ES-I3 (cell line): ENCODE measurements around the gene SIK1.
"Not testable (repeated sequence)": the region's sequence is repeated elsewhere in the genome, so short reads cannot be mapped to it uniquely, and the experiment has no call there.

Source experiments
- H3K36me3 ChIP-seq: 2 replicates; pipeline ENCODE4 v1.6.1; 2013; ENCODE audit warnings: mild to moderate bottlenecking, low read length, control low read depth, moderate library complexity; ENCODE audit not compliant: insufficient read depth
- H3K4me1 ChIP-seq: 2 replicates; pipeline ENCODE4 v1.6.1; 2013; ENCODE audit warnings: mild to moderate bottlenecking, control low read depth, low read length; ENCODE audit not compliant: insufficient read depth
- H3K9ac ChIP-seq: 2 replicates; pipeline ENCODE4 v1.6.1; 2013; ENCODE audit warnings: low read depth, mild to moderate bottlenecking, low read length, moderate library complexity
- H3K9me3 ChIP-seq: 2 replicates; pipeline ENCODE4 v1.6.1; 2013; ENCODE audit warnings: mild to moderate bottlenecking, low read length, moderate library complexity; ENCODE audit not compliant: control insufficient read depth, insufficient read depth

The SIK1 gene

GRCh38 chr21:43426404-43427241 is at the start of gene SIK1:
TSS of gene SIK1 (minus strand) at chr21:43427131. CDS start at chr21:43426178, 953 bp downstream.
- H3K9ac ChIP-seq, H3K4me1 ChIP-seq, H3K9me3 ChIP-seq: not testable (repeated sequence)

DNA sequence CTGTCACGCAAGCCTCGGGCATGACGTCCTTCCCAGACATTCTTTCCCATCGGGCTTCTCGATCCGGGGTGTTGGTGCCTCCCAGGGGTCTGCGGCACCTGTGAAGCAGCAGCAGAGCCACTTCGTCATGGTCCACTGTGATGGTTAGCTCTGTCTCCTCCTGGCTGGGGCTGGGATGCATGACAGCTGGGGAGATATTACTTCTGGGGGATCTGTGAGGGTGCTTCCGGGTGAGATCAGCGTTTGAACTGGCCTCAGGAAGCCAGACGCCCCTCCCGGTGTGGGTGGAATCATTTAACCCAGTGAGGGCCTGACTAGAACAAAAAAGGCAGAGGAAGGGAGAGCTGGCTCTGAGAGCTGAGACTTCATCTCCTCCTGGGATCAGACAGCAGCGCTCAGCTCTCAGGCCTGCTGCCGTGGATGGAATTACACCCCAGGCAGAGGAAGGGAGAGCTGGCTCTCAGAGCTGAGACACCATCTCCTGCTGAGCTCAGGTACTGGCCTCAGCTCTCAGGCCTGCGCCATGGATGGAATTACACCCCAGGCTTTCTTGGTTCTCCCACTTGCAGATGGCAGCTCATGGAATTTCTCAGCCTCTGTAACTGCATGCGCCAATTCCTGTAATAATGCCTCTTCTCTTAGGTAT is 44.8 kb upstream of the SIK1 start:
- H3K4me1 ChIP-seq, H3K9ac ChIP-seq, H3K36me3 ChIP-seq, H3K9me3 ChIP-seq: not testable (repeated sequence)

More at GRCh38 chr21:43426404-43427241, at the start of gene SIK1:
- not testable (repeated sequence) for H3K36me3 ChIP-seq

- H3K4me1 ChIP-seq, H3K9me3 ChIP-seq, H3K36me3 ChIP-seq, H3K9ac ChIP-seq: not testable (repeated sequence)
Measured at GRCh38 chr21:43469719-43470458, 43.0 kb upstream of the SIK1 start.

DNA sequence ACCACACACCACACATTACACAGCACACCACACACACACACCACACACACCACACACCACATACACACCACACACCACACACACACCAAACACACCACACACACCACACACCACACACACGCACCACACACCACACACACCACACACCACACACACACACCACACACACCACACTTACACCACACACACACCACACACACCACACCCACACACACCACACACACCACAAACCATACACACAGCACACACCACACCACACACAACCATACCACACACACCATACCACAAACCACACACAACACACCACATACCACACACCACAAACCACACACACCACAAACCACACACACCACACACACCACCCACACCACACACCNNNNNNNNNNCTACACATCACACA is 40.9 kb upstream of the SIK1 start:
- no peaks in the 10 kb centered on the region for H3K36me3 ChIP-seq
- no peaks in the 10 kb centered on the region for H3K4me1 ChIP-seq
- H3K9ac ChIP-seq, result no peak overlapping the region
- no peaks in the 10 kb centered on the region for H3K9me3 ChIP-seq

GRCh38 chr21:43465159-43465558 is 38.2 kb upstream of the SIK1 start:
- H3K9ac ChIP-seq, H3K36me3 ChIP-seq, H3K4me1 ChIP-seq, H3K9me3 ChIP-seq: not testable (repeated sequence)

DNA sequence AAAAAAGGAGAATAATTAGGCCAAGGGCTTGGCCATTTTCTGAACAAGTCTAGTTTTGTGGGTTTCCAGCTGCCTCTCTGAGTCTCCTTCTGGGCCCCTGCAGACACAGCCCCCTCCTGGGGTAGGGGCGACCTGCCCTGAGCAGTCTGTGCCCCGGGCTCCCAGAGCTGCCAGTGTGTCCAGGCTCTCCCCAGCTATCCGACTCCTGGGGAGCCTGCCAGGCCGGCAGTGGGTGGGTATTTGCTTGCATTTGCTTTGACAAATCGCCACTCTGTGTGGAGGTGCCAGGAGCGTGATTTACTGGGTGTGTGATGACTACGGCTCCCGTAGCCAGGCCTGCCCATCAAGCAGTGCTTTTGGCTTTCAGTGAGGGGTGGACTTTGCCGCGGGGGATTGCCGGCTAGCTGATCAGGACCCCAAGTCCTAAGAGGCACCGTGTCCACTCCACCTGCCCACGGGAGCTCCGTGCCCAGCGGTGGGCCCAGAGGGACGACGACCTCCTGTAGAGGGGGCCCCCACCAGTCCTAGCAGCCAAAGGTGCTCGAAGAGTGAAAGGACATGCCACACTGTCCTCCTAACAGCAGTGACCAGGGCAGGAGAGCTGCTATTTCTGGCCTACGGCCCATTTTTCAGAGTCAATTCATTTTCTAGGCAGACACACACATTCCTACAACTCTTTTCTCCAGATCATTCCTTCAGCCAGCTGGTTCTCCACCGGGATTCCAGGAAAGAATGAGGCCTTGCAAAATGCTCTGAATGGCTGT is 36.7 kb upstream of the SIK1 start:
- H3K9me3 ChIP-seq, H3K36me3 ChIP-seq, H3K9ac ChIP-seq, H3K4me1 ChIP-seq: not testable (repeated sequence)

DNA sequence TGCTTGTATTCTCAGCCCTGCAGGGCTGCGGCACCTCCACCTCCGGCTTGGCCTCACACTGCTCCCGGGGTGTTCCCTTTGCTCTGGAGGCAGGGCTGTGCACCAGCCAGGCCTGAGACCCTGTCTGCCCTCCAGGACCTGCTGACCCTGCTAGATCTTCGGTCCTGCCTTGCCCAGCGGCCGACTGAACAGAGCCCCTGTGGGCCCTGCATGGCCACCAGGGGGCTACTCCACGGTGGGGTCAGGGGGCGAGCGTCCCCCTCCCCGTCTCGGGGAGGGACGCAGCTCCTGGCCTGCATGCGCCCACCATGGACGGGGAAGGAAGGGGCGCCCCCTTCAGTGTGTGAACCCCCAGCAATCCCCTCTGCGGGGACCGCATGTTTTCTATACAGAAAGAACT is 36.0 kb upstream of the SIK1 start:
- H3K9me3 ChIP-seq, H3K36me3 ChIP-seq, H3K9ac ChIP-seq, H3K4me1 ChIP-seq: not testable (repeated sequence)

GRCh38 chr21:43460475-43460874 is 33.5 kb upstream of the SIK1 start:
- H3K9ac ChIP-seq, H3K9me3 ChIP-seq, H3K4me1 ChIP-seq, H3K36me3 ChIP-seq: not testable (repeated sequence)

GRCh38 chr21:43458995-43459394 is 32.1 kb upstream of the SIK1 start:
- H3K4me1 ChIP-seq, H3K36me3 ChIP-seq, H3K9ac ChIP-seq, H3K9me3 ChIP-seq: not testable (repeated sequence)

GRCh38 chr21:43456616-43457314 is 29.8 kb upstream of the SIK1 start:
- H3K36me3 ChIP-seq, H3K4me1 ChIP-seq, H3K9me3 ChIP-seq, H3K9ac ChIP-seq: not testable (repeated sequence)

DNA sequence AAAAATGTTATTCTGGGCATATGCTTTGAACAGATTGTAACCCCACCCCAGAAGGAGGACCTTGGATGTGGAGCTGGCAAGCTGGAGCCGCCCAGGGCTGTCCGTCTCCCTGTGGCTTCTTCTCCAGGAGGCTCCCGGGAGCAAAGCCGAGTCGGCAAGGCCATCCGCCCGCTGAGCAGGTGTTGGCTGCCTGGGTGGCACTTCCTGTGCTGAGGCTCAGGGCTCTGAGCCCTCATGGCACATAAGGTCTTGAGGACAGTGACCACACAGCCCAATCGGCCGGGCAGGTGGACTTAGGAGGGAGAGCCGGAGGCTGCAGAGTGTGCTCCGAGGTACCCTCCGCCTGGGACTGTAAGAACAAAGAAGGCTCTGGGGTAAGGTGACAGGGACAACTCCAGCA is 28.8 kb upstream of the SIK1 start:
- H3K9me3 ChIP-seq, H3K36me3 ChIP-seq, H3K4me1 ChIP-seq, H3K9ac ChIP-seq: not testable (repeated sequence)

- not testable (repeated sequence) for H3K4me1 ChIP-seq, H3K9ac ChIP-seq
Measured at GRCh38 chr21:43454176-43454575, 27.2 kb upstream of the SIK1 start.

DNA sequence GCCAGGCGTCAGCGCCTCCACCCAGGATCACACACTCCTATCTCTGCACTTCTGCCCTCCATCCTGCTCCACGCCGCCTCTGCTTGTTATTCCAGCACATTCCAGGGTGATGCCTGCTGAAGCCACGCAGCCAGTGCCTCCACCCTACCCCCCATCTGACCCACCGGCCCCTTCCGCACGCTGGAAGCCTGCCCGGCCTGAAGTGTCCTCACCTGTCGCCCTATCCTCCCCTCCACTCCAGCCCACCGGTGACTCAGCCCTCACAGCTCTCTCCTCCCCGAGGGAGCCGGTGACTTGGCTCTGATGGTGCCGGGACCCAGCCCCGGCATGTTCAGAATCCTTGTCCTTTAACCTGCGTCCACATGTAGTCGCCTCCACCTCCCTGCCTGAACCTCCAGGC is 24.9 kb upstream of the SIK1 start:
- not testable (repeated sequence) for H3K36me3 ChIP-seq, H3K4me1 ChIP-seq, H3K9ac ChIP-seq, H3K9me3 ChIP-seq

More at GRCh38 chr21:43454176-43454575, 27.2 kb upstream of the SIK1 start:
- H3K9me3 ChIP-seq, H3K36me3 ChIP-seq: not testable (repeated sequence)

GRCh38 chr21:43450287-43450686 is 23.4 kb upstream of the SIK1 start:
- H3K9ac ChIP-seq, H3K36me3 ChIP-seq, H3K4me1 ChIP-seq, H3K9me3 ChIP-seq: not testable (repeated sequence)
